Measurements from ENCODE around the gene LAPTM4A.
"Not testable (repeated sequence)": the region's sequence is repeated elsewhere in the genome, so short reads cannot be mapped to it uniquely, and the experiment has no call there.

LAPTM4A gene

GRCh38 chr2:20052229-20052851 is 912 bp upstream of the LAPTM4A start:
- no peak for DNase-seq (ENCODE audit: low read depth in 1 of 2, low spot score in 1 of 2)

DNA sequence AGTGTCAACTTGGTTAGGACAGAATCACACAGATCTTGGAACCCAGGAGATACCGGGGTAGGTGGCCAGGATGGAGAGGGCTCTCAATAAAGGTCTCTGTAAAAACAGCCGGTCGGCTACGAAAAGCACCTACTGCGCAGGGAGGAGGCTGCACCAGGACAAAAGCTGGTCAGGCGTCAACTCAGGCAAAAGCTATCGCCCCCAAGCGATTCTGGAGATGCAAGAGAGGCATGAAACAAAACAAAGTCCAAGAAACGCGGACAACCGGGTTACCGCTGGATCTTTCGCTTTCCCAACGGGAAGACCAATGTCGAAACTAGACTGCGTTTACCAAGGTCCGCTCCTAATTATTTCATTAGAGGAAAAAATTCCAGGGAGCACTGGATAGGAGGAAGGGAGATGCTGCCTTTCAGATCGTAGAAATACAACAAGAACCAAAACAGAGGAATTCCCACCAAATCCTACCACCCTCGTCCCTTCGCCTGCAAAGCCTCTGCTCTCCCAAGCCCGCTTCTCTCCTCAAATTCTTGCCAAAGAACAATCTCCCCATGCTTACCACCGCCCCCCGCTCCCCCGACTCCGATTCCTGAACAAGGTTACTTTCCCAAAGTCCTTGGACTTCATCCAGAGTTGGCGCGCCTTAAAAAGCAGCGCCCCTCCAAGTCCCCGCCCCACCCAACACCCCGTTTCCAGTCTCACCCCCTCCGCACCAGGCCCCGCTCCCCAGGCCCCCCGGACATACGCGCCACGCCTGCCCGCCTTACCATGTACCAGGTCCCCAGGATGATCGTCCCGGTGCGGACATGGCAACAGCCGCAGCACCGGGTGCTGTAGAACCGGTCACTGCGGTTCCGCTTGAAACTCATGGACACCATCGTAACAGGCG is 539 bp downstream of the LAPTM4A start:
- DNase-seq (ENCODE audit: low read depth in 1 of 2, low spot score in 1 of 2): no peak

- DNase-seq (ENCODE audit: low read depth in 1 of 2, low spot score in 1 of 2): no peak
These were observed 1.3 kb downstream of the LAPTM4A start for GRCh38 chr2:20050104-20050645.

DNA sequence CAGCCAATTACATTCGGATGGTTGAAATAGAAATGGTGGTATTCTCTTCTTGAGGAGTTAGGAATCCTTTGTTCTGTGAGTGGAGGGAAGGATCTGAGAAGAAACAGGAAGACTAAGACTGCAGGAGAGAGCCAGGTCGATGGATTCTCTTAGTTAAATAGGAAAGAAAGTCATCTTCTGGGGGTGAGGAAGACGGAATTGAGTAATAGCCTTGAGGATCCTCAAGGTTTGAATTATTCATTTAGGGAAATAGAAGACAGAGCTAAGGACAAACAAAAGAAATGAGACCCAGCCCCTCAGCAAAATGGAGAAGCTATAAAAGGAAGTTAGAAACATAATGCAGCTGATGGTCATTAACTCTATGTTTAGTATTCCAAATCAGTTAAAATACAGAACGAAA is 1.8 kb downstream of the LAPTM4A start:
- DNase-seq (ENCODE audit: low read depth in 1 of 2, low spot score in 1 of 2): no peak

DNA sequence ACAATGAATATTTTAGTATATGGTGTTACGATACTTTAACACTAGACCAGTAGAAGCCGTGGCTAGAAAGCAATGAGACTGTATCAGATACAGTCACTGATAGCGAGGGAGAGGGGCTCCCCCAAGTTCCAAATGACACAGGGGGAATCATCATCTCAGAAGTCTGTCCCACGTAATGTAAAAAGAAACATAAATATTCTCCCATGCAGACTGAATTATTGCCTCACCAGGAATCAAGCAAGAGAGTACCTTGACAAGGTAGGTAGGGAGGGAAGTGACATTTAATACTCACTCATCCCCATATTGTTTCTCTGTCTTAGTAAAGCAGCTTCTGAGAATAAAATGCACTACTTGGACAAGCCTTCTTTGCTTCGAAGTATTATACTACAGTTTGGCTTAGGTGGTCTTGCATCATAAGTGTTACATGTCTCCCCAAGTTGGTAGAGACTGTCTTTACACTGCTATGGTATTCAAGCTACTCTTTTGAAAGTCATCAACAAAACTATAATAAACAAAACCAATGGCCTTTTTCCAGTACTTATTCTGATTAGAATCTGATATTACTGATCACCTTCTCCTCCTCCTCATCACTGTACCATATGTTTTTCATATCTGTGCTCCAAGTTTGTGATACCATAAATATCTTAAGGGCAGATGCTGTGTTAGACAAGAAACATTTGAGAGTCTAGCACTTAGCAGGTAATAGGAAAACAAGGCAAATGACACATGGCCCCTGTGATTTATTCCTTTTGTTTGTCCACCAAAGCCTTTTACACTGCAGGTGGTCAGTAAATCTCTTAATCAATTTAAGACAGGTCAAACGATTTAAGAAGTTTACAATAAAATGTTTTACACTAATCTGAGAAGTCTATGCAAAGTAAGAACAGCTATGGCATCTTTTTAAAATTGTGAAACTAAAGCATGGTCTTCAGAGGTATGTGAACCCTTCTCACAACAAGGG is 2.7 kb downstream of the LAPTM4A start:
- no peak for DNase-seq (ENCODE audit: low read depth in 1 of 2, low spot score in 1 of 2)

- not testable (repeated sequence) for DNase-seq (ENCODE audit: low read depth in 1 of 2, low spot score in 1 of 2)
These were observed 5.6 kb downstream of the LAPTM4A start for GRCh38 chr2:20045712-20046292.

GRCh38 chr2:20044778-20045177 is 6.7 kb downstream of the LAPTM4A start:
- no peak for DNase-seq (ENCODE audit: low read depth in 1 of 2, low spot score in 1 of 2)

DNA sequence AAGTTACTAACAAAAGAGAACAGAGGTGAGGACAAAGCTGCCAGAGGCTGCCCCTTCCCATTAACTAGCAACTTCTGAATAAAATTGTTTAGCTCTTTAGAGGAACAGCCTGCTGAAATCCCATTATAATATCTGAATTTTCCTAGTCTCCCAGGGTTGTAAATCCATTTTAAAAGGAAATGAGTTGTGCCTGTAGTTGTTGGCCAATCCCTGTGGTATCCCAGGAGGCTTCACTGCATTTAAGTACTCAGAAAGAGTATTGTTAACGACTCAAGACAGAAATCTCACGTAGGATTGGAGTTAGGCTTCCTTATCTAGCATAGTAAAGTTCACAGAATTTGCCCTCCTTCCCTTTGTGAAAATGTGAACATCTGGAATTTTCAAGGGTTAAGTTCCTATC is 8.9 kb downstream of the LAPTM4A start:
- no peak for DNase-seq (ENCODE audit: low read depth in 1 of 2, low spot score in 1 of 2)

- no peak for DNase-seq (ENCODE audit: low read depth in 1 of 2, low spot score in 1 of 2)
These were observed 10.8 kb downstream of the LAPTM4A start for GRCh38 chr2:20040489-20041172.

DNA sequence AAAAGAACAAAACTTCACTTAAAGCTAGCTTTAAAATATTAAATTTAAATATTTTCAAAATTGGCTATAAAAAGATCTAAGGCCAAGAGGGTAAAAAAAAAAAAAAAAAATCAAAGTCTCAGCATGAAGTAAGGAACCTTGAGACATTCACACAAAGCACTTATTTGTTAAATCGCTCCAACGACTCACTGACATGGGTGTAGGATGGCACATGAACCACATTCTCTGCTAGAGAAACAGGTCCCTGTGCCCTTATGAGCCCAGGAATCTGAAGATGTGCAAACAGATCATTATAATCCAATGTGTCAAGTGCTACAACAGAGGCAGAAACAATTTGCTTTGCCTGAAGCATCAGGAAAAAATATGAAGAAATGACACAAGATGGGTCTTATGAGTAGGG is 13.8 kb downstream of the LAPTM4A start:
- no peak for DNase-seq (ENCODE audit: low read depth in 1 of 2, low spot score in 1 of 2)

GRCh38 chr2:20035955-20036666 is 15.3 kb downstream of the LAPTM4A start:
- no peak for DNase-seq (ENCODE audit: low read depth in 1 of 2, low spot score in 1 of 2)

DNA sequence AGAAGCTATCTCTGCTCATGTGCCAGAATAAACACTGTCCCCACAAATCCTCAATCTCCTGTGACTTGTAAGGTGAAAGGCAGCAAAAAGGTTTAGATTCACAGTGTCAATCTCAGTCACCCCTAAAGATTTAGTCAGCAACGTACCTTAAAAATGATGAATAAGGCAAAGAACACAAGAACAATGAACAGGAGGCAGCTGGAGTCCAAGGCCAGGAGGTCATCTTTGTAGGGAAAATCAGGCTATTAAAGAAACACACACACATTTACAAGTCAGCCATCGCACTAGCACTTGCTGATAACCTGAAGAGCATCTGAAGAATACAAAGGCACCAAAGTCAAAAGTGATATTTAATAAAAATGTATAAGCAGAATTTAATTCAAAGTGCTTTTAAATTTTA is 16.6 kb downstream of the LAPTM4A start:
- DNase-seq (ENCODE audit: low read depth in 1 of 2, low spot score in 1 of 2): no peak

DNA sequence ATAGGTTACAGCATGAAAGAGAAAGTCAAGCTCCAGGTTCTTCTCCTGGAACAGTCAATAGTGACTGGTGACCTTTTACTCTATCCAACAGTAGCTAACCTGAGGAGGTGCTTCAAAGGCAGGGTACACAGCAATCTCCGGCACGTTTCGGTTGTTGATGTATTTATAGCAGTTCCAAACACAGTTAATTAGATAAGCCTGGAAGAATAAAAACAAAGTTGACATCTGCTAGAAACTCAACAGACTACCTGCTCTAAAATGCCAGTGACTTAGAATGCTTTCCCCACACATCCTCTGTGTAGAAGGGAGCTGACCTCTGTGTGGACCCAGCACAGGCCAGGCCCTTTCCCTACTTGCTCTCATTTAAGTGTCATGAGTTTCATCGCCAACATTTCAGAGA is 17.2 kb downstream of the LAPTM4A start:
- DNase-seq (ENCODE audit: low read depth in 1 of 2, low spot score in 1 of 2): no peak

DNA sequence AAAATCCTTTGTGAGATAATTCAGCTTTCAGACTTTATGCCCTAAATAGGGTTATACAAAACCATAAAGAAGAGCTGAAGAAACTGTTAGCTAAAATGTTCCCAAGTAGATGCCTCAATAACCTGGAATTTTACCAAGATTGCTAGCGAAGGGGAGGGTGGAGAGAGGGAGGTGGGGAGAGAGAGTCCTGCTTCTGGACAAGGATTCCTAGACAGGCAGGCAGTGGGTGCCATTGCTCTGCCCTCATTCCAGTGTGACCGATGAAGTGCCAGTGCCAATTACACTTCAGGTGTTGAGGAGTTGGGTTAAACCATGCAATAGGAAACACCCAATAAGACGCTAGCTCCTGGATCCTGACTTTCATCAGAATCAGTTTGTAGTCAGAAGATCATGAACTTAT is 18.1 kb downstream of the LAPTM4A start:
- DNase-seq (ENCODE audit: low read depth in 1 of 2, low spot score in 1 of 2): no peak

- DNase-seq (ENCODE audit: low read depth in 1 of 2, low spot score in 1 of 2): no peak
These were observed 21.2 kb downstream of the LAPTM4A start for GRCh38 chr2:20030224-20030623.

DNA sequence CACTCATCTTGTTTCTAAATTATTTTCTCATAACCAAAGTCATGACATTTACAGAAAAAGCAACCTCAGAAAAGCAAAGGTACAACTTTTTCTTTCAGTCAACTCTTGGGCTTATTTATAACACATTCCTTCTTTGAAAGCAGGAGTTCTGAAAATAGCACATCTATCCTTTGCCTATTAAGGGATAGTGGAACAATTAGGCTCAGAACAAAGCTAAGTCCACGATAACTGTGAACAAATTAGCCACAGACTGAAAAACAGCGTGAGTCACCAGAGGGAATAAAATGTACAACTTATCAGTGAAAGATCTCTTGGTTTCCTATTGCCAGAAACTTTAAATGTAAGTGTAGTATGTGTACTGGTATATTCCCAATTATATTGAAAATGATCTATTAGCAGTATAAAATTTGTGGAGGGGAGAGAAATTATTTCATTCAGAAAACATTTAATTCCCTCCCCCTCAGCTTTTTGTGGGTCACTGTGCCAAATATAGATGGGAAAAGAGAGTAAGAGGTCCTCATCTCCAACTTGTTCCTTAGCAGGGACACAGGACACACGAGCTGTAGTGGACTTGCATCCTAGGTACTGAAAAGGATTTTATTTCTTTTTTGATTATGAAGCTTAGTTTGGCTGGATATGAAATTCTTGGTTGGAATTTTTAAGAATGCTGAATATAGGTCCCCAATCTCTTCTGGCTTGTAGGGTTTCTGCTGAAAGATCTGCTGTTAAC is 23.6 kb downstream of the LAPTM4A start:
- no peak for DNase-seq (ENCODE audit: low read depth in 1 of 2, low spot score in 1 of 2)

- no peak for DNase-seq (ENCODE audit: low read depth in 1 of 2, low spot score in 1 of 2)
These were observed 24.2 kb downstream of the LAPTM4A start for GRCh38 chr2:20027260-20027677.

DNA sequence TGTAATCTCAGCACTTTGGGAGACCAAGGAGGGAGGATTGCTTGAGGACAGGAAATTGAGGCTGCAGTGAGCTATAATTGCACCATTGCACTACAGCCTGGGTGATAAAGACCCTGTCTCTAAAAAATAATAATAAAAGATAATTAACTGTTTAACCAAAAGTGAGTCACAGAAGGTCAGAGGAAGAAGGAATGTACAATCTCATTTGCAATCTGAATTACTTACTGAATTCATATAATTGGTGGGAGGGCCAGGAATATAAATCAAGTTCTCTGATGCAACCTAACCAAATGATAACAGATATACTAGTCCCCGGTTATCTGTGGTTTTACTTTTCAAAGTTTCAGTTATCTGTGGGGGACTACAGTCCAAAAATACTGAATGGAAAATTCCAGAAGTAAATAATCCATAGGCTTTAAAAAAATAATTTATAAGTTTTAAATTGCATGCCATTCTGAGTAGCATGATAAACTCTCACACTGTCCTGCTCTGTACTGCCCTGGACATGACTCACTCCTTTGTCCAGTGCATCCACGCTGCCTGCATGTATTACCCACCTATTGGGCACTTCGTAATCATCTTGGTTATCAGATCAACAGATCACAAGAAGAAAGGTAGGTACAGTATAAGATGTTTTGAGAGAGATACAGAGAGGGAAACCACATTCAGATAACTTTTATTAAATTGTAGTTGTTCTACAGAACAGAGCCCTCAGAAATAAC is 26.2 kb downstream of the LAPTM4A start:
- no peak for DNase-seq (ENCODE audit: low read depth in 1 of 2, low spot score in 1 of 2)

Data from stimulated activated CD4-positive, alpha-beta T cell treated with anti-CD3 and anti-CD28 coated beads, Interleukin-15, amount 100 ng/mL, for 1 hour (primary cell).